Neural crest cell (in vitro differentiated cells): ENCODE measurements around the gene KAT6B. TPM values are rescaled to one million over a fixed set of nuclear protein-coding genes. Genes with fewer than 3 reads are reported as not detected.

Source experiments
- DNase-seq: peaks from one replicate; pipeline ENCODE4 v3.0.0; 2021; ENCODE audit warnings: low read depth, mixed read lengths, low spot score
- H3K27ac Mint-ChIP-seq: one replicate; pipeline ENCODE4 v1.8.0; 2021; ENCODE audit warnings: mild to moderate bottlenecking, mixed read lengths; ENCODE audit not compliant: unreplicated experiment
- H3K27me3 Mint-ChIP-seq: 2 replicates; pipeline ENCODE4 v1.8.0; 2021; ENCODE audit warnings: low read depth, mild to moderate bottlenecking, mixed read lengths
- H3K36me3 Mint-ChIP-seq: 2 replicates; pipeline ENCODE4 v1.8.0; 2021; ENCODE audit warnings: low read depth, mild to moderate bottlenecking, mixed read lengths
- H3K4me1 Mint-ChIP-seq: 2 replicates; pipeline ENCODE4 v1.8.0; 2021; ENCODE audit warnings: mixed read lengths
- H3K4me3 Mint-ChIP-seq: one replicate; pipeline ENCODE4 v1.8.0; 2021; ENCODE audit warnings: mild to moderate bottlenecking, mixed read lengths
- H3K9me3 Mint-ChIP-seq: 2 replicates; pipeline ENCODE4 v1.8.0; 2021; ENCODE audit warnings: mixed read lengths
- total RNA-seq: library from RNA; stranded (reverse); gene quantifications from 2 replicates; pipeline ENCODE4 v1.2.1, GENCODE V29; 2021
- TF ChIP-seq, protein P1 (sequence below): fragments of 200-600 bp; sonication (generic); conservative IDR thresholded peaks from 2 replicates; pipeline ENCODE4 v1.5.0; 2021; ENCODE audit warnings: antibody characterized with exemption, mild to moderate bottlenecking

KAT6B gene
- total RNA-seq, 1 donor from 2014 or later, result 34.2 TPM

DNA sequence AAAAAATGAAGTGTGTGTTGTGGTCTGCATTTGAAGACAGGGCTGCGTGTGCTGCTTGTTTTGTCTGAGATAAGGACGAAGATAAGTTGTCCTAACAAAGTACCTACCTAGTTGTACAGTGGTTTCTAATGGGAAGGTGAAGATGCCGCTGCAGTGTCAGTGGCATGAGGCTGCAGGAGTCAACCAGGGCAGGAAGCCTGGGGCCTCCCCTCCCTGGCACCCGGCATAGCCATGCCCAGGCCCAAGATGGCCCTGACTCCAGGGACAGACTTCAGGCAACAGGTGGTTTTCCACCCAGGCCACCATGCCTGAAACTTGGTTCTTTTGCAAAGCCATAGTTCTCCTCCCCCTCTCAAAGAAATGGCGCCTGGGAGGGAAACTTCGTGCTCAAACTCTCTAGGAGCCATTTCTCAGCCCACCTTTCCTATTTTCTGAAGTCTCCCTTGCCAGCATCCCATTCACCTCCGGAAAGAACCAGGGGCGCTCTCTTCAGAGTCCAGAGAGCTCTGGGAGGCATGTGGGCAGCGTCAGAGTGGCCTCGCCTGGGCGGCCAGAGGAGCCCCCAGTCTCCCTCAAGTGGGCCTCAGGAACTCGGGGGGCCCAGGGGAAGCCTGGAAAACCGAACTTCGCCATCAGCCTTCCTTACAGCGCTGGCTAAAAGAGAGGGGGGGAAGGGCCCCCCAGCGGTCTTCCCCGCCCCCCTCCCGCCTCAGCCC lies 2.1 kb upstream of the KAT6B start:
- peaks cover 42% of the 10 kb centered on the region for H3K4me1 Mint-ChIP-seq
- H3K9me3 Mint-ChIP-seq, result peaks cover 3% of the 10 kb centered on the region
- H3K36me3 Mint-ChIP-seq, result peaks cover 12% of the 10 kb centered on the region
- no peak for DNase-seq
- peak overlapping the region; percentile 91 for H3K4me3 Mint-ChIP-seq
- peak overlapping the region; percentile 57 for H3K27ac Mint-ChIP-seq
- H3K27me3 Mint-ChIP-seq, result peaks cover 5% of the 10 kb centered on the region
- TF ChIP-seq, protein P1, sequence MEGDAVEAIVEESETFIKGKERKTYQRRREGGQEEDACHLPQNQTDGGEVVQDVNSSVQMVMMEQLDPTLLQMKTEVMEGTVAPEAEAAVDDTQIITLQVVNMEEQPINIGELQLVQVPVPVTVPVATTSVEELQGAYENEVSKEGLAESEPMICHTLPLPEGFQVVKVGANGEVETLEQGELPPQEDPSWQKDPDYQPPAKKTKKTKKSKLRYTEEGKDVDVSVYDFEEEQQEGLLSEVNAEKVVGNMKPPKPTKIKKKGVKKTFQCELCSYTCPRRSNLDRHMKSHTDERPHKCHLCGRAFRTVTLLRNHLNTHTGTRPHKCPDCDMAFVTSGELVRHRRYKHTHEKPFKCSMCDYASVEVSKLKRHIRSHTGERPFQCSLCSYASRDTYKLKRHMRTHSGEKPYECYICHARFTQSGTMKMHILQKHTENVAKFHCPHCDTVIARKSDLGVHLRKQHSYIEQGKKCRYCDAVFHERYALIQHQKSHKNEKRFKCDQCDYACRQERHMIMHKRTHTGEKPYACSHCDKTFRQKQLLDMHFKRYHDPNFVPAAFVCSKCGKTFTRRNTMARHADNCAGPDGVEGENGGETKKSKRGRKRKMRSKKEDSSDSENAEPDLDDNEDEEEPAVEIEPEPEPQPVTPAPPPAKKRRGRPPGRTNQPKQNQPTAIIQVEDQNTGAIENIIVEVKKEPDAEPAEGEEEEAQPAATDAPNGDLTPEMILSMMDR, result no peak

- Mint-ChIP-seq H3K27ac (peak overlapping the region; percentile 79), H3K36me3 (peaks cover 12% of the 10 kb centered on the region), H3K4me1 (peaks cover 42% of the 10 kb centered on the region), H3K27me3 (peaks cover 5% of the 10 kb centered on the region), H3K9me3 (peaks cover 3% of the 10 kb centered on the region), H3K4me3 (peak overlapping the region; percentile 91)
- TF ChIP-seq, protein P1, result peak; percentile 14
- peak; percentile 31 for DNase-seq
Measured at GRCh38 chr10:74824900-74825370, 1.5 kb upstream of the KAT6B start.

DNA sequence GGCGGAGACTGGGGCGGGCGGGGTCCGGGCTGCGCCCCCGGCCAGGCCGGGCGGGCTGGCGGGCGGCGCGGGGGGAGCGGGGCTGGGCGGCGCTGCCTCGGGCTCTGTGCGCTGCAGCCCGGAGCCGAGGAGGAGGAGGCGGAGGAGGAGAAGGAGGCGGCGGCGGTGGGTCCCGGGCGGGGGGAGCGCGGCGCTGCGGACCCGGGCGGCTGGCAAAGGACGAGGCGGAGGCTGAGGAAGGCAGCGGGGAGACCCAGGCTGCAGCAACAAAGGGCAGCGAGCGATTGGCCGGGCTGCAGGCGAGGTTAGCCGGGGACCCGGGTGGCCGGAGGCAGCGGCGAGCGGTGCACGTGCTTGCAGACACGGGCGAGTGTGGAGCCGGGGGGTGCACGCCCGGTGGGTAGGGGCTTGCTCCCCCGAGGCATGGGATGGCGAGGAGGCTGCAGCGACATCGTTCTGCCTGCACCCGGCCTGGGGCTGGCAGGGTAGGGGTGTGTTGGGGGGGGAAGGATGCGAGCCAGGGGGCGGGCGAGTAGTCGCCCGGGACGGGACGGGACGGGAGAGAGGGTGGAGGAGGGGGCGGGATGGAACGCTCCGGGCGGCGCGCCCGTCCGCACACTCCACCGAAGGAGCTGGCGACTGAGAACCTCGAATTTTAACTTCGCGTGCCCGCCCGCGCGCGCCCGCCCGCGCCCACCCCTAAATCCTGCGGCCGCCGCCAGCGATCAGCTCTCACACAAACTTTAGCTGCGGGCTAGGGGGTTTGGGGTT lies 844 bp upstream of the KAT6B start:
- DNase-seq, result peak; percentile 68

DNA sequence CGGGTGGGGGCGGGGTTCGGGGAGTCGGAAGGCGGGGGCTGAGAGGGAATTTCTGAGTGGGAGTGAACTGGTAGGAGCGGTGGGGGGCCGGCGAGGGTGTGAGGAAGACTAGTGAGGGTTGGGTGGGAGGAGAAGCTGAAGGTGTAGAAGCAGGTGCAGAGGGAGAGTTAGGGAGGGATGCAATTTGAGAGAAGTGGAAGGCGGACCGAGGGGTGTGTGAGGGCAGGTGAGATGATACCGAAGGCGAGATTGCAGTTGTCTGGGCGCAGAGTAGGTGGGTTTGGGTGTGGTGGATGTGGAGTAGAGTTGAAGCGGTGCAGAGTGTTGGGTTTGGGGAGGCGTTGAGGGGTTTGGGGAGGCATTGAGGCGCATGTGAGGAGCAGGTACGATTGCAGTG lies 643 bp downstream of the KAT6B start:
- Mint-ChIP-seq H3K9me3 (peaks cover 8% of the 10 kb centered on the region), H3K4me3 (peak overlapping the region; percentile 100), H3K36me3 (peaks cover 12% of the 10 kb centered on the region), H3K27me3 (peaks cover 5% of the 10 kb centered on the region), H3K4me1 (peaks cover 56% of the 10 kb centered on the region), H3K27ac (no peak overlapping the region)
- TF ChIP-seq, protein P1, result no peak
- DNase-seq, result no peak

More for the DNA sequence above, 844 bp upstream of the KAT6B start:
- peaks cover 46% of the 10 kb centered on the region for H3K4me1 Mint-ChIP-seq
- peaks cover 5% of the 10 kb centered on the region for H3K27me3 Mint-ChIP-seq
- H3K36me3 Mint-ChIP-seq, result peaks cover 12% of the 10 kb centered on the region
- H3K4me3 Mint-ChIP-seq, result peak overlapping the region; percentile 100
- TF ChIP-seq, protein P1, result no peak
- H3K9me3 Mint-ChIP-seq, result peaks cover 8% of the 10 kb centered on the region
- peak overlapping the region; percentile 92 for H3K27ac Mint-ChIP-seq

DNA sequence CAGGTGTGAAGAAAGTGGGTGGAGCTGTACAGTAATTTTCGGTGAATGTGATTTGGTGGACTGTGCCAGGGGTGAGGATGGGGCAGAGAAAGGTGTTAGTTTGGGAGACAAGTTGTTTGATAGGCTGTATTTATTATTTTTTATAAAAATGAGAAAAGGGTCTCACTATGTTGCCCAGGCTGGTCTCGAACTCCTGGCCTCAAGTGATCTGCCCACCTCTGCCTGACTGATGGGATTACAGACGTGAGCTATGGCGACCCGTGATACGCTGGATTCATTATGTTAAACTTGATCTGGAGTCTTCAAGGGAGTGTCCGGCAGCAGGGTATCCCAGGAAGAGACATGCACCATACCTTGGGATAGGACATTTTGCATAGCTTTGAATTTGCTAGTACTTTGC lies 1.3 kb downstream of the KAT6B start:
- TF ChIP-seq, protein P1, result no peak
- H3K9me3 Mint-ChIP-seq, result peaks cover 8% of the 10 kb centered on the region
- H3K27me3 Mint-ChIP-seq, result peaks cover 5% of the 10 kb centered on the region
- H3K27ac Mint-ChIP-seq, result no peak overlapping the region
- no peak for DNase-seq
- peaks cover 12% of the 10 kb centered on the region for H3K36me3 Mint-ChIP-seq
- H3K4me1 Mint-ChIP-seq, result peaks cover 56% of the 10 kb centered on the region
- H3K4me3 Mint-ChIP-seq, result peak overlapping the region; percentile 100
